Subcutaneous adipose tissue (tissue), 4 donors: Measurements from ENCODE around the gene PHTF1. TPM values are rescaled to one million over a fixed set of nuclear protein-coding genes. Genes with fewer than 3 reads are reported as not detected.

Experiments
- total RNA-seq, 4 donors: library from RNA; depleted of rRNA; stranded (reverse); fragments of >200 nt; gene quantifications; one replicate each; pipeline ENCODE4 v1.1.0, GENCODE V29; 2016
- TF ChIP-seq, protein P1 (sequence below): fragments of 450-650 bp; IDR thresholded peaks from one replicate; pipeline ENCODE4 v1.5.1; 2016; ENCODE audit warnings: low read depth, mild to moderate bottlenecking, control low read depth, antibody characterized with exemption, moderate library complexity

PHTF1 gene
- total RNA-seq, 4 donors from 2014 or later, result 14.5 to 23.3 (median 18.3) TPM

DNA sequence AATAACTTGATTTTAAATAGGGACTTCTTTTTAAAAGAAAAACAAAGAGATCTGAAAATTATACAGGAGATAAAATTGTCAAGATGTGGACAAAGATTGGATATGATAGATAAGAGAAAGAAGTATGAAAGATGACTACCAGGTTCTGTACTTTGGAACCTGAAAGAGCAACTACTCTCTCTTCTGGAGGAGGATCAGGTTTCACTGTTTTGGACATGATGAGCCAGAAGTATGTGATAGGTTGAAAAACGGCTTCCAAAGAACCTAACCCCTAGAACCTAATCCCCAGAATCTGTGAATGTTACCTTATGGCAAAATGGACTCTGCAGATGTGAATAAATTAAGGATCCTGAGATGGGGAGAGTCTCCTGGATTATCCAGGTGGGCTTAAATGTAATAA is 26.8 kb upstream of the PHTF1 start:
- TF ChIP-seq, protein P1, sequence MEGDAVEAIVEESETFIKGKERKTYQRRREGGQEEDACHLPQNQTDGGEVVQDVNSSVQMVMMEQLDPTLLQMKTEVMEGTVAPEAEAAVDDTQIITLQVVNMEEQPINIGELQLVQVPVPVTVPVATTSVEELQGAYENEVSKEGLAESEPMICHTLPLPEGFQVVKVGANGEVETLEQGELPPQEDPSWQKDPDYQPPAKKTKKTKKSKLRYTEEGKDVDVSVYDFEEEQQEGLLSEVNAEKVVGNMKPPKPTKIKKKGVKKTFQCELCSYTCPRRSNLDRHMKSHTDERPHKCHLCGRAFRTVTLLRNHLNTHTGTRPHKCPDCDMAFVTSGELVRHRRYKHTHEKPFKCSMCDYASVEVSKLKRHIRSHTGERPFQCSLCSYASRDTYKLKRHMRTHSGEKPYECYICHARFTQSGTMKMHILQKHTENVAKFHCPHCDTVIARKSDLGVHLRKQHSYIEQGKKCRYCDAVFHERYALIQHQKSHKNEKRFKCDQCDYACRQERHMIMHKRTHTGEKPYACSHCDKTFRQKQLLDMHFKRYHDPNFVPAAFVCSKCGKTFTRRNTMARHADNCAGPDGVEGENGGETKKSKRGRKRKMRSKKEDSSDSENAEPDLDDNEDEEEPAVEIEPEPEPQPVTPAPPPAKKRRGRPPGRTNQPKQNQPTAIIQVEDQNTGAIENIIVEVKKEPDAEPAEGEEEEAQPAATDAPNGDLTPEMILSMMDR, result no peak

DNA sequence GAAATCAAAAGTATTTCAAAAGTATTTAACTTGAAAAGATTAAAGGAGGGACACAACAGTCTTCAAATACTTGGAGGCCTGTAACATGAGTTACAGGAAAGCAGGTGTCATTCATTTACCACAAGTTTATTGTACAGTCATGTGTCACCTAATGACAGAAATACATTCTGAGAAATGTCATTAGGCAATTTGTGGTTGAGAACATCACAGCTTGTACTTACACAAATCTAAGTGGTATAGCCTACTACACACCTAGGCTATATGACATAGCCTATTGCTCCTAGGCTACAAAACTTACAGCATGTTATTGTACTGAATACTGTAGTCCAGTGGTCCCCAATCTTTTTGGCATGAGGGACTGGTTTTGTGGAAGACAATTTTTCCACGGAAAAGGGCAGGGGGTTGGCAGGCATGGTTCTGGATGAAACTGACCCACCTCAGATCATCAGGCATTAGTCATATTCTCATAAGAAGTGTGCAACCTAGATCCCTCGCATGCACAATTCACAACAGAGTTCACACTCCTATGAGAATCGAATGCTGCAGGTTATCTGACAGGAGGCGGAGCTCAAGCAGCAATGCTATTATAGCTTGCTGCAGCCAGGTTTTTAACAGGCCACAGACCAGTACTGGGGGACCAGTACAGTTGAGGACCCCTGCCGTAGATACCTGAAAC is 25.0 kb upstream of the PHTF1 start:
- TF ChIP-seq, protein P1, result no peak

DNA sequence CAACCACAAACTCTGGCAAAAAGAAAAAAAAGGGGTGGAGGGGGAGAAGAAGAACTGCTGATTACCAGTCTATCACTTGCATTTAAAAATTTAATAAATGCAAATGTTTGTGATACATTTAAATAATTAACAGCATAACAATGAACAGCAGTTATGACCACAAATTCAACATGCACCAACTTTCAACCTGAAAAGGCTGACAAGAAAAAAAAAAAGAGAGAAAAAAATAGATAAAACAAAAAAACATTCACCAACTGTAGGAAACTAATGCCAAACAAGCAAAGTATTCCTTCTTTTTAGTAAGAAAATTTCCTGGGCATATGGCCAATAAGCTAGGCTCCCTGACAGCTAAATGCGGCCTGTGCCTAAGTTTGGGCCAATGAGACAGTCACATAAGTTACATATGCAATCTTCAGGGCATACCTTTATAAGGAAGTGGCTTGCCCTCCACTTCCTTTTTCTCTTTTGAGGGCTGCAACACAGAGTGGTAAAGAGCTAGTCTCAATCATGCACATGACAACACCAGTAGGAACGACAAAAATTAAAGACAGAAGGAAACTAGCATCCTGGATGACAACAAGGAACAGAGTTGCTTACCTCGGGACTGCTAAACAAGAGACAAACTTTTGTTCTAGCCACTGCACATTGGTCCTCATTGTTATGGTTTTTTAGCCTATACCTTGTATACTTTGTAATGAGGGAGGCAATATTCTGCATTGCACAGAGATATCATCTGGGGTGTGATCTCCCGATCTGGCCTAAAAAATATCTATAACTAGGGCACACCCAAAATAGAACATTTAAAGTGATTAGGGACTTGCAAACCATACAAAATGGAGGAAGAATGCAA is 24.2 kb upstream of the PHTF1 start:
- TF ChIP-seq, protein P1, result no peak

DNA sequence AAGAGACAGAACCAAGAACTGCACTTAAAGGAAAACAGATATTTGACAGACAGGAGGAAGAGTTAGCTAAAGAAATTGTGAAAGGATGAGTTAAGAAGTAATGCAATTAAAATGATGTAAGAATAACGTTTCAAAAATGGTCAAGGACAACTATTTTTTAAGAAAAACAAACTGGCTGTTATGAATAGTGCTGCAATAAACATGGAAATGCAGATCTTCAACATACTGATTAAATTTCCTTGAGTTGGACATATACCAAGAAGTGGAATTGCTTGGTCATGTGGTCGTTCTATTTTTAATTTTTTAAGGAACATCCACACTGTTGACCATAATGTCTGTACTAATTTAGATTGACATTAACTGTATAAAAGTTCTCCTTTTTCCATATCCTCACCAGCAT is 23.1 kb upstream of the PHTF1 start:
- TF ChIP-seq, protein P1, result no peak

DNA sequence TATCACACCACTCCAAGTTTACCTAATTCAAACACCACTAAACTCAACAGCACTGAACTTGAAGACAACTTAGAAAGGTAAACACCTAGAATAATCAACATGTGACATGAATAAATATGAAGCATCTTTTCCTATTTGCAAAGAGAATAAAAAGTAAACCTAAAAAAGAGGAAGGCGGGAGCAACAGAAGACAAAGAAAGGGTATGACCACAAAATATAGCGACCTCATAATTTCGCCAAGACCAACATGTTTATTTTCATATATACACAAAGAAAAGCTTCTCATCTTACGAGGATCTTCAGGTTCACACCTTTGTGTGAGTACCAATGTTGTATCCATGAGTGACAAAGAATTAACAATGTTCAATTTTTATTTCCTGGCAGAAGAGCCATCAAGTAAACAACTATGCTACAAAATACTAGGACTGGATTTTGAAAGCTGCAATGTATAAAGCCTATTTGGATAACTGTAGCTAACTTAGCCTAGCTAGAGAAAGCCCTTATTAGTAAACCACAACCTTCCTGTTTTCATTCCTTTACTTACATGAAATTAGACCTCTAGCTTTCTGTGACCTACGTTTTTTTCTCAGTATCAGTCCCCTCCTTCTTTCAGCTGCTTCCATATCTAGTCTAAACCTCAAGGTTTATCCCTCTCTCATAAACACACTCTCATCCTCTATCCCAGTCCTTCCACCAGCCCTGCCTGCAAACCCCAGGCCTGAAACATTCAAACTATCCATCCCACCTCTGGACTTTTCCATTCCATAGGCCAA is 21.3 kb upstream of the PHTF1 start:
- TF ChIP-seq, protein P1, result no peak

DNA sequence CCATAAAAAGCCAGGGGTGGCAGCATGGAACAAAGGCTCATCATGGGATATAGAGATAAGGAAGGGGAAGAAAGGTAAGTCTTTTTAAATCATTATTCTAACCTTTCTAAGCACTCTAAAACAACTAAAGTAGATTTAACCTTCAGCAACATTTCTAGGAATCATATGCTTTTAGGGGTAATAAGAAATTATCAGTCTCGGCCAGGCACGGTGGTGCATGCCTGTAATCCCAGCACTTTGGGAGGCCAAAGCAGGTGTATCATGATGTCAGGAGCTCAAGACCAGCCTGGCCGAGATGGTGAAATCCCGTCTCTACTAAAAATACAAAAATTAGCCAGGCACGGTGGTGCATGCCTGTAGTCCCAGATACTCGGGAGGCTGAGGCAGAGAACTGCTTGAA is 20.3 kb upstream of the PHTF1 start:
- TF ChIP-seq, protein P1, result no peak

DNA sequence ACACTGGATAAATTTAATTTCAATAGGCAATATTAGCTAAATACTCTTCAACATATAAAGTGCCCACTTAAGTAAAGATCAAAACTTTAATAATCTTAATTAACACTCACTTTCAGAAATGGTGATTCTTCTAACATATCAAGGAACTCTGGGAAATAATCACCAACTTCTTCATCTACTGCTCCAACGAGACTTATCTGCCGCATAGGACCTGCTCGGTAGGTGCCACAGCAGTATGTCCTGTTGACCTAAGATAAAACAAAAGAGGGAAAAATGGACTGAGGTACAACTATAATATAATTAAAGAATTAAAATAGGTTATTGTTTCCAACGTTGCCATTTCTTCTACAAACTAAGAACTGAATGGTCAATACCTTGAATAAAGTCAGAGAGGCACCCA is 18.3 kb upstream of the PHTF1 start:
- TF ChIP-seq, protein P1, result no peak
